HG02678 (cell line): ENCODE measurements around the gene CDA.

ENCODE experiments used
- ATAC-seq: cut with Tn5 transposase; IDR thresholded peaks from one replicate; pipeline ENCODE4 v1.9.1; 2021; ENCODE audit warnings: mild to moderate bottlenecking, moderate library complexity; ENCODE audit not compliant: unreplicated experiment

Gene CDA

DNA sequence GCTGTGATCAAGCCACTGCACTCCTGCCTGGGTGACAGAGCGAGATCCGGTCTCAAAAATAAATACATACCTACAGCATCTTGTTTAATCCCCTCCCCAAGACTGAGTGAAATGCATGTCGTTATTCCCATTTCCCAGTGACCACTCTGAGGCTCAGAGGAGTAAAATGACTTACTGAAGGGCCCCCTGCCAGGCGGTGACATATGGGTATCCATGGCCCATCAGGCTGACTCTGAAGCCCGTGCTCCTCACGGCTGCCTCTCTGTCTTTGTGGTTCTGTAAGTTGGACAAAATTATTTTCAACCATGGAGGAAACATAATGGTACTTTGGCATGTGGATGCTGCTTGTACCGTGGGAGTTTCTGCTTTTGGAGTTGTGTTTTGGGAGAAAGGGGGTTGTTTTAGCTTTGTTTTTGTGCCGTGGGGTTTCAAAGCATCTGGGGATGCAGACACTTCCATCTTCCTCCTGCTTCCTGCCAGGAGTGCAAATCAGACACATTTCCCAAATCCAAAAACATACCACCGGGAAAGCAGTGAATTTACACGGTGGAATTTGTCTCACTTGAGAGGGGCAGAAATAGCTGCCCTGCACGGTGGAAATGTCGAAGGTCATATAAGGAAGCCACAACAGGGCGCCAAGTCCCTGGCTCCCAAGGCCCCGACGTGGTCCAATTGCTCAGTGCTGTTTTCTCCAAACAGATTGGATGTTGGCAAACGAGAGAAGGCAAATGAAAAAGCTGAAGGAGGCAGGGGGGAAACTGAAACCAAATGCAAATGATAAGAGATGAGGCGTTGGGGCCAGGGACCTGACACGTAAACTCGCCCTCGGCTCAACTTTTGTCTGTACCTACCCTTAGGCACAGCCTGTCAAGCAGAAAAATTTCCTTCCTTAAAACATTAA, 27.3 kb downstream of the CDA start:
- no peak for ATAC-seq

GRCh38 chr1:20616847-20617487, 28.1 kb downstream of the CDA start:
- ATAC-seq = no peak

GRCh38 chr1:20618550-20618949, 29.7 kb downstream of the CDA start:
- ATAC-seq = no peak

DNA sequence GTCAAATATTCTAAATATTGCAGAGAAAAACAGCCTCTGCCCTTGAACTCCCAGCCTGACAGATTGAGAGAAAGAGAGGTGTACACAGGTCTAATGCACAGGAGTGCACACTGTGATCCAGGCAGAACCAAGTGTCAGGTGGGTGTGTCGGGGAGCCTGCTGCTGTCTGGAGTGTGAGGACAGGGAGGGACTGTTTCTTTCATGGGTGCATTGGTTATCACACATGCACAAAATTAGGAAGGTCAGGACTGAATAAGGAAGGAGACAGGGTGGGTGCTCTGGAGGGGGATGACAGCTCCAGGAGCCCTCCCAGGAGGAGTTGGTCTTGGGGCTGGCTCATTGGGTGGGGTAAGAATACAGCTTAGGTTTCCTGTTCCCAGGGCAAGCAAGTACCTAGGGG, 31.1 kb downstream of the CDA start:
- ATAC-seq = no peak

DNA sequence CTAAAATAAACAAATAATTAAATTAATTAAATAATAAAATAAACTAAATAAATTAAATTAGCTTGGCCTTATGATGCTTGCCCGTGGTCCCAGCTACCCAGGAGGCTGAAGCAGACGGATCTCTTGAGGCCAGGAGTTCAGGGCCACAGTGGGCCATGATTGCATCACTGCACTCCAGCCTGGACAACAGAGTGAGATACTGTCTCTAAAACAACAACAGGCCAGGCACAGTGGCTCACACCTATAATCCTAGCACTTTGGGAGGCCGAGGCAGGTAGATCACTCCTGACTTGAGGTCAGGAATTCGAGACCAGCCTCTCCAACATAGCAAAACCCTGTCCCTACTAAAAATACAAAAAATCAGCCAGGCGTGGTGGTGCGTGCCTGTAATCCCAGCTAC, 32.1 kb downstream of the CDA start:
- ATAC-seq = no peak

DNA sequence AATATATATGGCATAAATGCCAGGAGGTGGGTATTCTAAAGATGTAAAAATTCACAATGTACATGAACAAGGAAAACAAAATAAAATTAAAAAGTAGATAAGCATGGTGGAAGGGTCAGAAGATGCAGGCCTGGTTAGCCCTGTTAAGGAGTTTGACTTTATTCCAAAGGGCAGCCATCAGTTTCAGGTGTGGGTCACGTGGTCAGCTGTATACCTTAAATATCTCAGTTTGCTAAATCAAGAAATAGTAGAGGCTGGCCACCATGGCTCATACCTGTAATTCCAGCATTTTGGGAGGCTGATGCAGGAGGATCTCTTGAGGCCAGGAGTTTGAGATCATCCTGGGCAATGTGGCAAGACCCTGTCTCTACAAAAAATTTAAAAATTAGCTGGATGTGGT, 35.8 kb downstream of the CDA start:
- ATAC-seq = no peak

DNA sequence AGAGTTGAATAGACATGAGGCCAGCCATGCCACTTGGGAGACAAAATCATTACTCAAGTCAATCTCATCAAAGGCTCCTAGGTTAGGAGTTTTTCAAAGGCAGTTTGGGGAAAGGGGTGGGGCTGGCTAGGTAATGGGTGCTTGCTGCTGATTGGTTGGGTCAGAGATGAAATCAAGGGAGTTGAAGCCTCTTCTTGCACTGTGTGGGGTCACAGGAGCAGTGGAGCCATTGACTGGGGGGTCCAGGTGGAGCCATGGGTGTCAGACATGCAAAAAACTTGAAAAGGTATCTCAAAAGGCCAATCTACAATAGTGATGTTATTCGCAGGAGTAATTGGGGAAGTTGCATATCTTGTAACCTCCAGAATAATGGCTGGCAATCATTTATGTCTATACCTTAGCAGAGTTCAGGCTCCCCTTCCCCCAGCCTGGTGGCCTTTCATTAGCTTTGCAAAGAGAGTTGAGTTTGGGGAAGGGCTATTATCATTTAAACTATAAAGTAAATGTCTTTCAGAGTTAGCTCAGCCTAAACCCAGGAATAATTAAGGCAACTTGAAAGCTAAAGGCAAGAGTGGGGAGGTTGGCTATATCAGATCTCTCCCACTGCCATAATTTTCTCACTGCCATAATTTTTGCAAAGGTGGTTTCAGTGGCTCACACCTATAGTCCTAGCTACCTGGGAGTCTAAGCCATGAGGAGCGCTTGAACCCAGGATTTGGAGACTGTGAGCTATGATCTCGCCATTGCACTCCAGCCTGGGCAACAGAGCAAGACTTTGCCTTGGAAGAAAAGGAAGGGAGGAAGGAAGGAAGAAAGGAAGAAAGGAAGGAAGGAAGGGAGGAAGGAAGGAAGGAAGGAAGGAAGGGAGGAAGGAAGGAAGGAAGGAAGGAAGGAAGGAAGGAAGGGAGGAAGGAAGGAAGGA, 36.5 kb downstream of the CDA start:
- no peak for ATAC-seq

DNA sequence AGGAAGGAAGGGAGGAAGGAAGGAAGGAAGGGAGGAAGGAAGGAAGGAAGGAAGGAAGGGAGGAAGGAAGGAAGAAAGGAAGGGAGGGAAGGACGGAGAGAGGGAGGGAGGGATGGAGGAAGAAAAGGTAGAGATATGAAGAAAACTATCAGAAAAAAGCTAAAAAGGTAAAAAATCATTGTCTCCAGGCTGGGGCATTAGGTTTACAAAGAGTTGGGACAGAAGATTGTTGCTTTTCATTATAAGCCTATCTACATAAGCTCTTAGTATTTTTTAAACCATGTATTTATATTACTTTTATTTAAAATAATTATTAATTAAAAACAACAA, 37.2 kb downstream of the CDA start:
- no peak for ATAC-seq

DNA sequence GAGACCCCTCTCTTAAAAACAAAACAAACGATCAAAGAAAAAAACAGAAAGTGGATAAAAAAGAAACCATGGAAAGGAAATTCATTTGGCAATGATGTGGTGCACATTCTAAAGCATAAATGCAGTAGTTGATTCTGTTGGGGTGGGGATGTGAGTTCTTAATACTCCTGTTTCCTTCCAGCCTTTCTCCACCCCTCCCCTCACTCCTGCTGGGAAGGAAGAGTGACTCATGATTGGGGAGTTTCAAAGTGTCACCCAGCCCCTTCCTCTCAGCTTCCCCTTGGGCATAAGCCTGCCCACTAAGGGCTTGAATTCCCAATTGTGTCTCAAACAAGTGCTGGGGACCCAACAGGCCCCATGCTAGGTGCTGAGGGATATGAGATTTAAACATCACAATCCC, 37.6 kb downstream of the CDA start:
- ATAC-seq = no peak

DNA sequence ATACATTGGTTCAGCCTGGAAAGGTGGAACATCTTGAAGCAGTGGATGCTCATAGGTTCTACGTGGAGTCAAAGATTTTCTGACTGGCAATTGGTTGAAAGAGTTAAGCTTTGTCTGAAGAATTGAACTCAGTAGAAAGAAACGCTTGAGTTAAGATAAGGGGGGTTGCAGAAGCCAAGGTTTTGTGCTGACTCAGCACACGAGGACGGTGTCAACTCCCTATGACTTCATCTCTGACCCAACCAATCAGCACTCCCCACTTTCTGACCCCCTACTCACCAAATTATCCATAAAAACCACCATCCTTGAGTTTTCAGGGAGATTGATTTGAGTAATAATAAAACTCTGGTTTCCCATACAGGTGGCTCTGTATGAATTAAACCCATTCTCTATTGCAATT, 41.8 kb downstream of the CDA start:
- no peak for ATAC-seq

GRCh38 chr1:20632386-20632785, 43.5 kb downstream of the CDA start:
- no peak for ATAC-seq

- ATAC-seq = peak; percentile 74
Measured at GRCh38 chr1:20633190-20634064, 44.5 kb downstream of the CDA start, which contains the start of gene PINK1. PINK1 (plus strand) TSS chr1:20633458; CDS start chr1:20633549, 91 bp downstream.

- ATAC-seq = no peak
Measured at GRCh38 chr1:20634065-20634593, 45.2 kb downstream of the CDA start.

GRCh38 chr1:20634594-20635084, 45.7 kb downstream of the CDA start:
- ATAC-seq = no peak

DNA sequence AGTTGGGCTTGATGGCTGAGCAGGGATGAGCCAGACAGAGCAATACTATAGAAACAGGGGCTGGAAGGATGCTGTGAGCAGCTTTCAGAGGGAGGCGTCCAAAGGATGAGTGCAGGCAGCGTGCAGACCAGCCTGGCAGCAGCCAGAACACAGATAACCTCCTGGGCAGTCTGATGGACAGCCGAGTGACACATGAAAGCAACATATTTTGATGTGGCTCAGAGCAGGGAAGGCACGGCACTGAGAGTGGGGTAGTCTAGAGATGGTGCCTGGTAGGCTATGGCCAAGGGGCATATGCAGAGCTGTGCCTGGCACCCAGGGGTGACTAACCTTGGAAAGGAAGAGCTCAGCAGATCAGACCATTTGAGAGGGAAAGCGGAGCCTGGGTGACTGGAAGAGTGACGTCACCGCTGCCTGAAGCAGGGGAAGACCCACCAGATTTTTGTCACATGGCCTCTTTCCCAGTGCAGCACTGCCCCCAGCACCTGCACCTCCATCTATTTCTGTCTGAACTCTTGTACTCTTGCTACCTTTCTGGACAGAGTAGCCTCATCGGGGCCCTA, 48.0 kb downstream of the CDA start:
- no peak for ATAC-seq

DNA sequence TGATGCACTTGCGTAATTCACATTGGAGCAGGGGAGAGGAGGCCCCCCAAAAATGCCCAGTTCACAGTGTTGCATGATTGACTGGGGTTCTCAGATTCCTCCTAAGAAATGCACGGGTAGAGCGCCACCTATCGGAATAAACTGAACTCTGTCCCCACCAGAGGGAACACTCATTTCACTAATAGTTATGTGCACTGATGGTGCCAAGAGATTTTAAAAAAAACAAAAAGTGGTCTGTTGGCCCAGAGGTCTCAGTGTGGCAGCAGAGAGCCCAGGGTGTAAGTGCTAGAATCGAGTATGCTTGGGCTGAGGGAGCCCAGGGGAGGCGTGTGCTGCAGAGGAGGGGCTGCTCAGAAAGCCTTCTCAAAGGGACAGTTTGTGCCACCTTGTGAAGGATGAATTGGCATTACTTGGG, 51.3 kb downstream of the CDA start:
- ATAC-seq = no peak

DNA sequence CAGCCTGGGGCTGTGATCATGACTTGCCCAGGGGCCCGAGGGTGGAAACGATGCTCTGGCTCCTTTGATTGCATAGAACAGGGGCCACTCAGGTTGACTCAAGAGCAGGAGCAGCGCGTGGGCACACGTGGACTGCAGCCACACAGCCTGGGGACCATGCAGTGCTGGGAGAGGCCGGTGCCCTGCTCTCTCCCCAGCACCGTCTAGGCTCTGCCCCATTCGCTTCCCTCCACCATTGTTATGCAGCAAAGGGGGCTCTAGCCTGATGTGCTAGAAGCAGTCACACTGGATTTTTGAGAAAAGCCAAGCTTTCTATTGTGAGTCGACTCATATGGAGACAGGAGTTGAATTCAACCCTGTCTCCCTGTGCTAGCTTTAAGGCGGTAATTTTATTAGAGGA, 53.1 kb downstream of the CDA start:
- no peak for ATAC-seq

GRCh38 chr1:20643080-20643479, 54.2 kb downstream of the CDA start:
- ATAC-seq = no peak

GRCh38 chr1:20644416-20644815, 55.5 kb downstream of the CDA start:
- ATAC-seq = no peak

DNA sequence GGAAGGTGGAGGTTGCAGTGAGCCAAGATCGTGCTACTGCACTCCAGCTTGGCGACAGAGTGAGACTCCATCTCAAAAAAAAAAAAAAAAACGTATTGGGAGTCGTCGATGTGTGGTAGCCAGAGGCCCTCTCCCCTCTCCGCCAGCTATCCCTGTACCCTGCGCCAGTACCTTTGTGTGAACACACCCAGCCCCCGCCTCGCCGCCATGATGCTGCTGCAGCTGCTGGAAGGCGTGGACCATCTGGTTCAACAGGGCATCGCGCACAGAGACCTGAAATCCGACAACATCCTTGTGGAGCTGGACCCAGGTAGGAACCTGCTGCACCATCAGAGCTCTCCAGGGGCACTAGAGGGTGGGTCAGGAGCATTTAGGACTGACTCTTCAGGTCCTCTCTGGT, 56.5 kb downstream of the CDA start:
- ATAC-seq = no peak
